HepG2 (cell line): ENCODE data around the gene ENO4. TPM values are rescaled to one million over a fixed set of nuclear protein-coding genes. Genes with fewer than 3 reads are reported as not detected.

Experiments
- ATAC-seq: fragments of 200-7000 bp; cut with Tn5 transposase; 3 replicates; pipeline ENCODE4 v1.9.1; 2020; ENCODE audit warnings: mild to moderate bottlenecking, moderate library complexity
- BruUV-seq: library from RNA; stranded (reverse); fragments of 400-500 nt; replicated peaks from 2 replicates; lab custom pipeline; 2021; lab: Mats Ljungman, UMichigan
- CTCF ChIA-PET: fragments of 300-600 bp; formaldehyde crosslinking; extraction: SDS; loops from one replicate; lab custom pipeline; 2021; ENCODE audit warnings: low total read pairs, inconsistent platforms, low intra/inter-chr PET ratio; lab: Yijun Ruan, JAX
- POLR2A ChIA-PET: fragments of 350-600 bp; sonication (Branson Sonifier 250); formaldehyde crosslinking; loops from one replicate; lab custom pipeline; 2020; ENCODE audit warnings: antibody characterized with exemption, inconsistent platforms; lab: Yijun Ruan, JAX
- DNase-seq: peaks from one replicate; pipeline ENCODE4 v3.0.0-alpha.2; 2015; ENCODE audit warnings: low spot score
- FAIRE-seq: peaks from 3 replicates; lab custom pipeline; 2011; peaks lifted over from hg19 to GRCh38; lab: Jason Lieb, UNC
- H2AFZ ChIP-seq: one replicate; pipeline ENCODE4 v1.6.1; 2011; ENCODE audit warnings: low read length, inconsistent platforms
- H3K27ac ChIP-seq: fragments of 300-600 bp; 3 replicates; pipeline ENCODE4 v1.8.0; 2011; ENCODE audit warnings: mixed run types, mild to moderate bottlenecking, mixed read lengths, low read length, inconsistent platforms; ENCODE audit not compliant: insufficient read depth; ENCODE audit errors: extremely low read length
- H3K27me3 ChIP-seq, 2 experiments: fragments of 200-600 bp in 1 of 2; 2 replicates in 1 of 2; 3 replicates in 1 of 2; pipeline versions ENCODE4 v1.6.0 to v1.8.0; 2011; ENCODE audit warnings: low read length in 2 of 2, mild to moderate bottlenecking in 2 of 2, moderate library complexity in 2 of 2, inconsistent platforms in 1 of 2; ENCODE audit not compliant: insufficient read depth in 2 of 2, control insufficient read depth in 1 of 2
- H3K36me3 ChIP-seq, 2 experiments: fragments of 200-600 bp in 1 of 2; replicated peaks in 1 of 2; 2 replicates in 1 of 2; 3 replicates in 1 of 2; pipeline versions ENCODE4 v1.5.1 to v1.8.0; 2011; ENCODE audit warnings: low read length in 2 of 2, inconsistent platforms in 1 of 2; ENCODE audit not compliant: insufficient read depth in 2 of 2, control insufficient read depth in 1 of 2
- H3K4me1 ChIP-seq: 2 replicates; pipeline ENCODE4 v1.5.1; 2012; ENCODE audit warnings: low read length, inconsistent platforms; ENCODE audit not compliant: insufficient read depth
- H3K4me2 ChIP-seq: 2 replicates; pipeline ENCODE4 v1.6.0; 2011; ENCODE audit warnings: low read depth, low read length, inconsistent platforms
- H3K4me3 ChIP-seq, 3 experiments: fragments of 200-600 bp in 1 of 3; sonication (generic), shearing (Covaris generic) in 1 of 3; replicated peaks in 1 of 3; 2 replicates each; pipeline ENCODE4 v1.5.1; 2011 to 2016; ENCODE audit warnings: low read length in 3 of 3, inconsistent platforms in 2 of 3, low read depth in 2 of 3, mild to moderate bottlenecking in 2 of 3, control low read depth in 1 of 3, mixed read lengths in 1 of 3; ENCODE audit not compliant: insufficient read depth in 1 of 3
- H3K79me2 ChIP-seq: one replicate; pipeline ENCODE4 v1.6.1; 2011; ENCODE audit warnings: low read length, inconsistent platforms; ENCODE audit not compliant: insufficient read depth
- H3K9ac ChIP-seq: 2 replicates; pipeline ENCODE4 v1.6.0; 2011; ENCODE audit warnings: mild to moderate bottlenecking, low read depth, low read length, inconsistent platforms; ENCODE audit not compliant: insufficient read depth
- H3K9me3 ChIP-seq: 2 replicates; pipeline ENCODE4 v1.5.1; 2012; ENCODE audit warnings: mild to moderate bottlenecking, low read length
- H4K20me1 ChIP-seq: 2 replicates; pipeline ENCODE4 v1.6.0; 2011; ENCODE audit warnings: inconsistent platforms, mild to moderate bottlenecking, low read length, moderate library complexity; ENCODE audit not compliant: insufficient read depth
- FLYWCH1 ChIP-seq: sonication (generic); formaldehyde crosslinking; IDR thresholded peaks from 2 replicates; pipeline ENCODE4 v1.8.1; 2023; ENCODE audit warnings: mild to moderate bottlenecking, missing genetic modification reagents
- KLF16 ChIP-seq, 2 experiments: sonication (generic) in 1 of 2; formaldehyde crosslinking in 1 of 2; IDR thresholded peaks; 2 replicates each; pipeline versions ENCODE4 v1.6.1 to v1.8.0; 2016 to 2023; ENCODE audit warnings: missing genetic modification reagents in 2 of 2, missing compliant biosample characterization in 1 of 2
- PCBP2 ChIP-seq: fragments of 200-400 bp; formaldehyde crosslinking; optimal IDR thresholded peaks from 2 replicates; pipeline ENCODE3; 2018; ENCODE audit warnings: low read length, low read depth; ENCODE audit not compliant: poor library complexity, severe bottlenecking
- SRY ChIP-seq: sonication (generic); formaldehyde crosslinking; IDR thresholded peaks from 2 replicates; pipeline ENCODE4 v1.8.0; 2022; ENCODE audit warnings: mild to moderate bottlenecking, missing genetic modification reagents
- TRIM24 ChIP-seq: sonication (generic); formaldehyde crosslinking; IDR thresholded peaks from 2 replicates; pipeline ENCODE4 v1.8.0; 2022; ENCODE audit warnings: mild to moderate bottlenecking, missing genetic modification reagents
- ZNF33A ChIP-seq: sonication (generic); formaldehyde crosslinking; IDR thresholded peaks from 2 replicates; pipeline ENCODE4 v1.5.1; 2020; ENCODE audit warnings: missing genetic modification reagents, mild to moderate bottlenecking, moderate library complexity, borderline replicate concordance
- ZNF350 ChIP-seq: sonication (generic); formaldehyde crosslinking; IDR thresholded peaks from 2 replicates; pipeline ENCODE4 v1.4.0; 2020; ENCODE audit warnings: mild to moderate bottlenecking, low read depth, missing genetic modification reagents, borderline replicate concordance
- ZNF687 ChIP-seq: sonication (generic); formaldehyde crosslinking; IDR thresholded peaks from 2 replicates; pipeline ENCODE4 v1.5.1; 2020; ENCODE audit warnings: mild to moderate bottlenecking, missing genetic modification reagents, moderate library complexity
- whole genome bisulfite sequencing: methylation state at CpG from one replicate; pipeline ENCODE4 v1.1.6; 2017; ENCODE audit warnings: low lambda C conversion rate; 5-methylcytosine and 5-hydroxymethylcytosine counted together
- in situ Hi-C: cut with HindIII; loops from 2 replicates; pipeline ENCODE4 v1.10.0; 2017; ENCODE audit warnings: low pct_unique_long_range_greater_than_20kb; ENCODE audit not compliant: extremely low pct_ligation_motif_present
- intact Hi-C: fragments of 100-400 bp; cut with micrococcal nuclease; formaldehyde crosslinking; loops from one replicate; pipeline ENCODE4 v1.10.0; 2022; ENCODE audit not compliant: unreplicated experiment
- polyA plus RNA-seq, 8 experiments: library from polyadenylated mRNA; depleted of rRNA in 3 of 8; stranded (reverse) in 7 of 8; unstranded in 1 of 8; fragments of >200 nt; fragmentation: Illumina TruSeq in 4 of 8; extraction: Trizol in 4 of 8; gene quantifications; 2 replicates each; pipeline versions ENCODE4 v1.2.1 to v1.2.3, GENCODE V29; 2011 to 2016; ENCODE audit warnings: low read depth in 4 of 8, missing spikeins in 1 of 8, mixed read lengths in 1 of 8; ENCODE audit not compliant: insufficient read depth in 1 of 8
- total RNA-seq, 5 experiments: library from RNA; depleted of rRNA; stranded (reverse); fragments of >200 nt; fragmentation: Illumina TruSeq; extraction: Trizol; gene quantifications; 2 replicates each; pipeline ENCODE4 v1.2.3, GENCODE V29; 2016; ENCODE audit warnings: low read depth in 1 of 5

ENO4 gene
- total and polyA plus RNA-seq, 2 of the 13 experiments (the other 11 are each of a cell fraction or from before 2014, with no cell fraction given), result not detected

DNA sequence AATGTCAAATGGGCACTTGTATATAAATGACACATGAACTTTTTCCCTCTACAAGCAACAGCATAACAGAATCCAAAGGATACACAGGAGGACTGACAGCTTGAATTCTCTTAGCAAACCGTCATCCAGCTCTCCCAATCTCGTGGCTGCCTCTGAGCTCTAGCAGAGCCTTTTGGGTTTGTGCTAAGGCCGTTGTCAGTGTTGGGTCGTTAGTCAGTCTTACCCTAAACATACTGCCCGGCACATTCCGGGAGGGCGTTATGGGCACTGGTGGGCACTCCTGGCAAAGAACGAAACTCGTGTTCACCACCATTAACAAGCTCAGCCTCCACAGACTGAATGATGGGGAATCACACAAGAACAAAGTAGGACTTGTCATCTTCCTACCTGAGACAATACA lies 19.6 kb upstream of the ENO4 start:
- Histone ChIP-seq H3K9ac (no peak overlapping the region), H4K20me1 (no peaks in the 10 kb centered on the region), H3K4me1 (no peaks in the 10 kb centered on the region), H3K27ac (no peak overlapping the region)
- ChIA-PET CTCF (no interaction called here), POLR2A (no interaction called here)
- in situ Hi-C loops, result no loop called here
- intact Hi-C loops, result no loop called here
- TF ChIP-seq PCBP2 (no peak), ZNF33A (CRISPR knock-in tag) (no peak), SRY (CRISPR knock-in tag) (no peak), FLYWCH1 (CRISPR knock-in tag) (no peak), KLF16 (CRISPR knock-in tag; IDR thresholded peaks at IDR 0.05) (no peak), ZNF687 (CRISPR knock-in tag) (no peak), ZNF350 (CRISPR knock-in tag) (no peak), TRIM24 (no peak)
- TF ChIP-seq, all 625 proteins: peak for 0
- Histone ChIP-seq H3K79me2 (no peaks in the 10 kb centered on the region), H3K4me3 (no peak overlapping the region), H3K27me3 (peaks cover 1 to 5% of the 10 kb centered on the region in 2 experiments; a peak in 2 of 5 replicates), H3K36me3 (no peaks in the 10 kb centered on the region), H3K4me2 (no peak overlapping the region), H2AFZ (no peak overlapping the region), H3K9me3 (no peaks in the 10 kb centered on the region)
- WGBS, result 36% methylated on average over 8 of the region's 9 CpGs
- FAIRE-seq (no peak), DNase-seq (no peak), ATAC-seq (no peak)
- no TSS peak for BruUV-seq
